RWPE2 (cell line): ENCODE data around the gene RNF32.
A peak's percentile ranks its signal among the peaks of the same experiment; 100 is the strongest.

Experiments used
- ATAC-seq: fragments of 200-7000 bp; cut with Tn5 transposase; 3 replicates; pipeline ENCODE4 v1.9.1; 2021; ENCODE audit warnings: low read depth
- DNase-seq: peaks from one replicate; pipeline ENCODE4 v3.0.0-alpha.2; 2020; ENCODE audit warnings: low spot score
- H3K27ac ChIP-seq: fragments of 450-650 bp; 2 replicates; pipeline ENCODE4 v1.5.1; 2017; ENCODE audit warnings: mild to moderate bottlenecking; ENCODE audit not compliant: poor library complexity, severe bottlenecking
- H3K27me3 ChIP-seq: fragments of 250-450 bp; sonication (Bioruptor Pico); 2 replicates; pipeline ENCODE4 v1.5.1; 2021; ENCODE audit warnings: mild to moderate bottlenecking, moderate library complexity; ENCODE audit not compliant: insufficient read depth, poor library complexity, severe bottlenecking
- H3K36me3 ChIP-seq: fragments of 250-450 bp; sonication (Bioruptor Pico); 2 replicates; pipeline ENCODE4 v1.5.1; 2020; ENCODE audit warnings: low read depth, mild to moderate bottlenecking, moderate library complexity
- H3K4me1 ChIP-seq: fragments of 250-450 bp; sonication (Bioruptor Pico); 2 replicates; pipeline ENCODE4 v1.5.1; 2021; ENCODE audit warnings: mild to moderate bottlenecking, moderate library complexity; ENCODE audit not compliant: insufficient read depth, poor library complexity, severe bottlenecking
- H3K4me3 ChIP-seq: fragments of 250-450 bp; sonication (Bioruptor Pico); 2 replicates; pipeline ENCODE4 v1.5.1; 2021; ENCODE audit warnings: mild to moderate bottlenecking, moderate library complexity; ENCODE audit not compliant: severe bottlenecking
- H3K9me3 ChIP-seq: fragments of 250-450 bp; sonication (Bioruptor Pico); 2 replicates; pipeline ENCODE4 v1.5.1; 2021; ENCODE audit warnings: mild to moderate bottlenecking, moderate library complexity; ENCODE audit not compliant: severe bottlenecking
- TF ChIP-seq, protein P1 (sequence below): fragments of 450-650 bp; IDR thresholded peaks from one replicate; pipeline ENCODE4 v1.5.1; 2017; ENCODE audit warnings: mild to moderate bottlenecking, moderate library complexity; ENCODE audit not compliant: poor library complexity, severe bottlenecking

Gene RNF32

DNA sequence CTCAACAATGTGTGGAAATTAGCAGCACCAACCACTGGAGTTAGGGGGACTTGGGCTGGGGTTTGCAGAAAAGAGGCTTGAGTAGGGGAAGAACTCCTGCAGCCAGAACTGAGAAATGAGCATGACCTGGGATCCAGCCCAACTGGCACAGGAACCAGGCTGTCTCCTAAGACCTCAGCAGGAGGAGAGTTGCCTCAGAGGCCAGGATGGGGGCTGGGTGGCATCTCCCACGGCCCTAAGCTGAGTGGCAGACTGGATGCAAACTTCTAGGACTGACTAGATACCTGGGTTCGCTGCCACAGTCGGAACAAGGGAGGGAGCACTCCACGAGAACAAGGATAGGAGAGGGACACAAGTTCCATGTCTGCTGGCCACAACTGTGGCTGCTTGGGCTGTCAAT, 62.6 kb downstream of the RNF32 start:
- TF ChIP-seq, protein P1, sequence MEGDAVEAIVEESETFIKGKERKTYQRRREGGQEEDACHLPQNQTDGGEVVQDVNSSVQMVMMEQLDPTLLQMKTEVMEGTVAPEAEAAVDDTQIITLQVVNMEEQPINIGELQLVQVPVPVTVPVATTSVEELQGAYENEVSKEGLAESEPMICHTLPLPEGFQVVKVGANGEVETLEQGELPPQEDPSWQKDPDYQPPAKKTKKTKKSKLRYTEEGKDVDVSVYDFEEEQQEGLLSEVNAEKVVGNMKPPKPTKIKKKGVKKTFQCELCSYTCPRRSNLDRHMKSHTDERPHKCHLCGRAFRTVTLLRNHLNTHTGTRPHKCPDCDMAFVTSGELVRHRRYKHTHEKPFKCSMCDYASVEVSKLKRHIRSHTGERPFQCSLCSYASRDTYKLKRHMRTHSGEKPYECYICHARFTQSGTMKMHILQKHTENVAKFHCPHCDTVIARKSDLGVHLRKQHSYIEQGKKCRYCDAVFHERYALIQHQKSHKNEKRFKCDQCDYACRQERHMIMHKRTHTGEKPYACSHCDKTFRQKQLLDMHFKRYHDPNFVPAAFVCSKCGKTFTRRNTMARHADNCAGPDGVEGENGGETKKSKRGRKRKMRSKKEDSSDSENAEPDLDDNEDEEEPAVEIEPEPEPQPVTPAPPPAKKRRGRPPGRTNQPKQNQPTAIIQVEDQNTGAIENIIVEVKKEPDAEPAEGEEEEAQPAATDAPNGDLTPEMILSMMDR: no peak
- H3K4me1 ChIP-seq: no peaks in the 10 kb centered on the region

DNA sequence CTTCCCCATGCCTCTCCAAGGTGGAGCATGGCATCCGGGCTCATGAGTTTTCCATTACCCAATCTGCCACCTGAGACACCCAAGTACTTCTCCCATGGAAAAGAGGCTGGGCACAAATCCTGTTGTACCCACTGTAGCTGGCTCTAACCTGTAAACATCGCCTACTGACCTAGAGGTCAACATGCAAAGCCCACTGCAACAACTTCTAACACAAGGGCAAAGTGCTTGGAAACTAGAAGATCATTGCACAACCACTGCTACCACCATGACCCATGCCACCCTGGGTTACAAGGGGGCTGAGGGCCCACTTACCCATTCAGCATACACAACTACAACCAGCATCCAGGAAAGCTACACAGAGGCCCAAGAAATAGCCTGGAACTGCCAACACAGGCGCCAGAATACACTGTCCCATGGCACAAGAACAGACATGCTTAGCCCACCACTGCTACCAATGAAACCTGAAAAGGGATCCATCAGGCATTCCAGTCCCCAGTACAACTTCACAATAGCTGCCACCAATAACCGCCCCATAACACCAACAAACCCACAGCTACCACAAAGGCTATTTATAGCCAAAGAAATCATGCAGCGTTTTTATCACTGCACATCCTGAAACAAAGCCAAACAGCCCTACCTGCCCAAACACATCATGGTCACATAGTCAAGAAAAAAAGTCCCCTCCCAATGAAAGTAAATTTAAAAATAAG, 63.4 kb downstream of the RNF32 start:
- Histone ChIP-seq H3K9me3 (no peaks in the 10 kb centered on the region), H3K4me3 (no peak overlapping the region), H3K27me3 (no peaks in the 10 kb centered on the region), H3K27ac (no peak overlapping the region), H3K36me3 (no peaks in the 10 kb centered on the region), H3K4me1 (no peaks in the 10 kb centered on the region)
- DNase-seq: no peak
- no peak for ATAC-seq
- TF ChIP-seq, protein P1: no peak

More for the DNA sequence above, 62.6 kb downstream of the RNF32 start:
- Histone ChIP-seq H3K4me3 (no peak overlapping the region), H3K27ac (no peak overlapping the region), H3K36me3 (no peaks in the 10 kb centered on the region), H3K27me3 (no peaks in the 10 kb centered on the region), H3K9me3 (no peaks in the 10 kb centered on the region)
- DNase-seq (no peak), ATAC-seq (no peak)

DNA sequence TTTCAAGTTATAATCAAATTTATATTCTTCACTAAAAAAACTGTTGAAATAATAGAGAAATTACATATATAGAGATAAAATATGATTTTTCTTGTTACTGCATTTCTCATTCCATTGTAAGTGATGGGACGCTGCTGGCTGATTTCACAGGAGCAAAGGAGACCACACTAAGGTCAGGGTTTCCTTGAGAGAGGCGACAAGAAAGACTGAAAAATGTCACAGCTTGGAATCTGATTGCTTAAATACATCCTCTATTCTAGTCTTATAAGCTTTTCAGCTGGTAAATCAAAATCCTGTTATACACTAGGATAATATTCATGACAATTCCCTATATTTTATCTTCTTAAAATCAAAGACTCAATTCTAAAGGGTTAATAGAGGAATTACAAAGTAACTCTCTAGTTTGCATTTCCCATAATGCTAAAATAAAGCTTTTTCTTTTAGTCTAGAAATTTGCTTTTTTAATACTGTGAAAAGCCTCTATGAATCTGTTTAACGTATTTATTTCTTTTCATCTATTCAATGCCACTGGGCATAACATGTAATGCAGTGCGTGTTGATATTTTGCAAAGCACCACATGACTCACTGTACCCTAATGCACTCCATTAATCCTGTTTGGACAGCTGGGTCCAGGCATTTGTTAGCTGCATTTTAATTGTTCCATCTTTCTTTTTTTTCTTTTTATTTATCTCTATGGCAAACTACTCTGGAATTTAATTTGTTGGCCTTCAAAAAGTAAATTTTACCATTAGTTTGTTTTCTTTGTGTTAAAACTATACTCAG, 81.7 kb downstream of the RNF32 start:
- peak; percentile 56; the same call in 1 of the 3 replicates for ATAC-seq
- H3K27me3 ChIP-seq: no peaks in the 10 kb centered on the region
- H3K4me3 ChIP-seq: no peak overlapping the region
- TF ChIP-seq, protein P1: no peak
- no peaks in the 10 kb centered on the region for H3K9me3 ChIP-seq
- H3K4me1 ChIP-seq: no peaks in the 10 kb centered on the region
- peaks cover 17% of the 10 kb centered on the region for H3K36me3 ChIP-seq
- DNase-seq: no peak
- H3K27ac ChIP-seq: no peak overlapping the region

DNA sequence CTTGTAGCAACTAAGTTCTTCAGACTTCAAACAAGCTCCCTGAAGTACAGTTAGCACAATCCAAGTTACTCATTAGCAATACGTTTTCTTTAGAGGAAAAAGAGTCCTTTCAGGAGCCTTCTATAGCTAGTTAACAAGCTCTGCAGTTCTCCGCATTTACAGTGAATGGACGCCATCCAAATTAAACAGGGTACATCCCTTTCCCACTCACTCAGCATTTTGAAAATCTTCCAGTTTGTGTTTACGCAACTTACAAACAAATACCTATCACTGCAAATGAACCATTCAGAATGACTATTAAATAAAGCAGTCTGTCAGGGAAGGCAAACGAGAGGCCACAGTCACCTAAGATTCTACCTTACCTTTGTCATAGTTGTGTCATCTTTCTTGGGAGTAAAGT, 84.5 kb downstream of the RNF32 start:
- H3K4me1 ChIP-seq: no peaks in the 10 kb centered on the region
- TF ChIP-seq, protein P1: no peak
- no peak overlapping the region for H3K4me3 ChIP-seq
- ATAC-seq: no peak
- H3K27ac ChIP-seq: no peak overlapping the region
- no peaks in the 10 kb centered on the region for H3K27me3 ChIP-seq
- no peaks in the 10 kb centered on the region for H3K9me3 ChIP-seq
- peaks cover 17% of the 10 kb centered on the region for H3K36me3 ChIP-seq
- DNase-seq: no peak
